Globus pallidus (tissue), 1 donor: ENCODE results near the gene CBX6.
"Not testable (repeated sequence)": the region's sequence is repeated elsewhere in the genome, so short reads cannot be mapped to it uniquely, and the experiment has no call there.

Experiments
- DNase-seq: peaks from one replicate; pipeline ENCODE4 v3.0.0-alpha.2; 2015; ENCODE audit warnings: low spot score

The CBX6 gene

DNA sequence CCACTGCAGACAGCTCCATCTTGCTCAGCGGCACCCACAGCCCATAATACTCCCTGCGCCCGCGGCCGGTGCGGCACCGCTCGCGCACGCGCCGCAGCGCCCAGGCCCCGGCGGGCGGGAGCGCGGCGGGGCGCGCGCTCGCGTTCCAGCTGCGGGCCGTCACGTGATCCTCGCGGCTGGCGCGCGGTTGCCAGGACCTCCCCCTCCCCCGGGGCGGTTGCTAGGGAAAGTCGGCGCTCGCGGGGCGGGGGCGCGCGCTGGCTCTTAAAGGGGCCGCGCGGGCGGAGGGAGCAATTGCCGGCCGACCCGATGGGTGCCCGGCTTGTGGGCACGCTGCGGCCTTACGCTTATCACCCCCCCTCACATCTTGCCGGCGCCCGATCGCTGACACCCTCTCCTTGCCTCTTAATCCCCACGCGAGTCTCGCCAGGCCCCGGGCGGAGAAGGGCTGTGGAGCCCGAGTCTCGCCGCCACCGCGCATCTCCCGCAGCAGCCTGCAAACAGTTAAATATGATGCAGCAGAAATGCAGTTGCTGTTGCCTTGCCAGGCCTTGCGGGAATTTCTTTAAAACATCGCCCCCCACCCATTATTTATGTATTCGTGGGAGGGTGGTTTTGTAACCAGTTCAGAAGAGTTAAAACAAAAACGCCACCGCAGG lies at the start of gene CBX6:
TSS of gene CBX6 (minus strand) at position 45 of the 659 bp plus-strand sequence. CDS start at position 19, 26 bp downstream.
- DNase-seq = peak; percentile 94

DNA sequence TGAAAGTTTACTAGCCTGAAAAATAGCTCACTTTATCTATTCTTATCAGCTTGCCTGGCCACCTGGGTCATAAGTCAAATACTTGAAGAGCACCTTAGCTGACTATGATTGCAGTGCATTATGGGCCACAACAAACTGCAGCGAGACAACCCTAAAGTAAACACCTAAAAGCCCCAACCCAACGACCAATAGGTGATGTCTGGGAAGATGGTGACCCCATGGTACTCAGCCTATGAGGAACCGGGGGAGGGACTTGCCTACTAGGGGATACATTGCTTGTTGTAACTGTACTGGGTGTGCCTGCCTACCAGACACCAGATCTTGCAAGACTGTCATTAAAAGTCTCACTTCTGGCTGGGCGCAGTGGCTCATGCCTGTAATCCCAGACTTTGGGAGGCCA lies 49.8 kb upstream of the CBX6 start:
- no peak for DNase-seq

DNA sequence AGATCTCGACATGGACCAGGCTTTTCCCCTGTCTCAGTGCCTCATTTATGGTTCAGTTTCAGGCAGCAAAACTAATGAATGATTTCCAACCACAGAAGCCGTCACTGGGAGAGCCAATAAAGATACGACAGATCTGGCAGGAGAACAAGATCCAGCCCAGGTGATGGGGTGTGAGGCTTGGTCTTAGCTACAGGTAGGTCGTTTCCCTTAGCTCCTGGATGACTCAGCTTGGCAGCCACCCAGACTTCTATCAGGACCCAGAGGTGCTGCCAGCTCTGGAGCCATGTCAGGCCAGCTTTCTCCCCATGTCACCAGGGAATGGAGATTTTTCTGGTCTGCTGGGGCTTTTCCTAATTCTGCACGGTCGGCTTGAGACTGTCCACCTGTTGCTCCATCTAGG lies 49.1 kb upstream of the CBX6 start:
- DNase-seq = no peak

DNA sequence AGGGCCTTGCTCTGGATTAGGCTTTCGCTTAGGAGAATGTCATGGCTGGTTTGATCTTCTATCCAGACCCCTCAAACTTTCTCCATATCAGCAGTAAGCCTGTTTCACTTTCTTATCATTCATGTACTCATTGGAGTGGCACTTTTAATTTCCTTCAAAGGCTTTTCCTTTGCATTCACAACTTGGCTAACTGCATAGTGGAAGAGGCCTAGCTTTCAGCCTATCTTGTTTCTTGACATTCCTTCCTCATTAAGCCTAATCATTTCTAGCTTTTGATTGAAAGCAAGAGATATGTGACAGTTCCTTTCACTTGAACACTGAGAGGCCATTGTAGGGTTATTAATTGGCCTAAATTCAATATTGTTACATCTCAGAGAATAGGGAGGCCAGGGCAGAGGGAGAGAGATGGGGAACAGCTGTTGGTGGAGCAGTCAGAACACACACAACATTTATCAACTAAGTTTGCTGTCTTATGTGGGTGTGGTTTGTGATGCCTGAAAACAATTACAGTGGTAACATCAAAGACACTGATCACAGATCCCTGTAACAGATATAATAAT lies 47.7 kb upstream of the CBX6 start:
- DNase-seq = no peak

DNA sequence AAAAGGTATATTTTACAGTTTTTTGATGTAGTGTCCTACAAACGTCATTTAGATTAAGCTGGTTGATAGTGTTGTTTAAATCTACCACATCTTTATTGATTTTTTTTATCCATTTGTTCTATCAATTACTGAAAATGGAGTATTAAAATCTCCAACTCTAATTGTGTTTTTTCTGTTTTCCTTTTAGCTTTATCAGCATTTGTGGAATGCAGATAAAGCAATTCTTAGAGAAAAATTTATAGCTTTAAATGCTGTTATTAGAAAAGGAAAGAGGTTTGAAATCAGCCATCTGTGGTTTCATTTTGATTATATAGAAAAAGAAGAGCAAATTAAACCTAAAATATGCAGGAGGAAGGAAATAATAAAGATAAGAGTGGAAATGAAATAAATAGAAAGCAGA lies 39.4 kb upstream of the CBX6 start:
- no peak for DNase-seq

DNA sequence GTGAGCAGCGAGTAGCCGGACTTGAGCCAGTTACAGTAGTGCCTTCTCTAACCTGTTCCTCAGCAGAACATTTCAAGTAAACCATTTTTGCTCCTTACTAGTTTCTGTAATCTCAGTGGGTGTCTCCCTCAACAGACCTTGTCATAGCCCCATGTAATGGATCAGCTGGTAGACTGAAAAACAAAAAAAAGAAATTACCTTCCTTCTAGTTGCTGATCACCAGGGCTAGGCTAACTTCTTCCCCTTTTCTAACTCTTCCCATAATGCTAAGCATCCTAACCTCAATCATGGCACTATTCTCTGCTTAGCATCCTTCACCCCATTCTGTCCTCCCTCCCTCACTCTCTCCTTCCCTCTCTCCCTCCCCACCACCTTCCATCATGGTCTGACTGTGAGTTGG lies 35.8 kb upstream of the CBX6 start:
- no peak for DNase-seq

DNA sequence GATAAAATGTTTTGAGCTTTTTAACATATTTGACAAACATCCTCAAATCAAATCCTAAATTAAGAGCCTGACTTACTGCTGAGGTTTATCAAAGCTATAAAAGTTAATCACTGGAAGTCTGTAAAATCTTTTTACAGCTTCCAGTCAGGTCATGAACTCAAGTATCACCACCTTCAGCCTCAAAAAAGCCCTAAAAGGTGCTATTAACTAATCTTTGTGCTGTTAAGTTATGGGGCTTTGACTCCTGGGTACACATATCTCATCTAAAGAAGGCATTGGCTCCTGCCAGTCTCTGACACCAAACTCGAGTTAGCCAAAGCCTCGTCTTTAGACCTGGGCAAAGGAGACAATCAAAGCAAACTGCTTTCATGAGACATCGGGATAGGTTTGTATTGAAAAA lies 34.0 kb upstream of the CBX6 start:
- DNase-seq = no peak

DNA sequence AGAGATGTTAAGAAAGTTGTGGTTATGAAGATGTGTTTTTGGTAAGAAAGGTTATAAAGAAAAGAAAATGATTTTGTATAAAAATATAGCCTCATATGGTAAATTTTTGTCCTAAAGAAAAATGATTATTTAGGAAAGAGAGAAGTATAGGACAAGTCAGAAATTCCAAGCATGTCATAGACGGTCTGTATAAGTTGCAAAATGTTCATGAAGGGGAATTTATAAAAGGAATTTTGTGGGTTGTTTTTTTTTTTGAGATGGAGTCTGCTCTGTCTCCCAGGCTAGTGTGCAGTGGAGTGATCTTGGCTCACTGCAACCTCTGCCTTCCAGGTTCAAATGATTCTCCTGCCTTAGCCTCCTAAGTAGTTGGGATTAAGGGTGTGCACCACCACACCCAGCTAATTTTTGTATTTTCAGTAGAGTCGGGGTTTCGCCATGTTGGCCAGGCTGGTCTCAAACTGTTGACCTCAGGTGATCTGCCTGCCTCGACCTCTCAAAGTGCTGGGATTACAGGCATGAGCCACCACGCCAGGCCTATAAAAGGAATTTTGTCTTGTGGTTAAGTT lies 32.1 kb upstream of the CBX6 start:
- DNase-seq = not testable (repeated sequence)

DNA sequence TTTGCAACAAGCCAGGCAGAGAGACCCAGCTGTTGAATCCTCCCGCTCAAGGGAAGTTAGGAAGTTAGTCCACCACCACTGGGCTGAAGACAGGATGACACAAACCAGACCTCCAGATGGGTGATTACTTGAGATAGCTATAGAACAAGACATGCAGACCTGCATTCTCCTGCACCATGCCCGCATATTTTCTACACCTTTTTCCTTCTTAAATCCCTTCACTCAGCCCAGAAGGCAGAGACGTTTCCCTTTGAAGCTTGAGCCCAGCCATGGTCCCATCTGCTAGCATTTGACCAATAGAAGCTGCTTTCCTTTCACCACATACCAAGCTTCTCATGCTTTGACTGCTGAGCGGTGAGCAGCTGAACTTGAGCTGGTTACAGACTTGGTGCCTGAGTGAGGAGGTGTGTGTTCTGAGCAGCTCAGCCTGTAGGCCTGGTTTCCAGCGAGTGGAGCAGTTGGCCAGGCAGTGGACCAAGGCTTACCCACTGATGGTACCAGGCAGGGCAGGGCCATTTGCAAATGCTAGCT lies 29.2 kb upstream of the CBX6 start:
- no peak for DNase-seq

DNA sequence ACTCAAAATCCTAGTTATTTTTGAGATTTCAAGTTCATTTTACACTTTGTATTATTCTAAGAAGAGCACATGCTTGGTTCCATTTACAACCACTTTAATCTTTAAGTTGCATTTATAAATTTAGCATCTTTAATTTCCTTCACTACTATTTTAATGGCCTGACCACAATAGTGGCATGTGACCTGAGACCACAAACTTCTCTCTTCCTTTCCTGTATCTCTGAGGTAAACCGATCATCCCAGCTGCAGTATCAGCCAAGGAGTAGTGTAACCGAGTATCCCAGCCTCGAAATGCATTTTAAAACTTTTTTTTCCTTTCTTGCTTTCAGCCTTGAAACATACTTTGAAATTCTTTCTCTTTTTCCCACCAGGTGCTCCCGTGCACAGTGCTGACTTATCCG lies 28.7 kb upstream of the CBX6 start:
- DNase-seq = no peak

DNA sequence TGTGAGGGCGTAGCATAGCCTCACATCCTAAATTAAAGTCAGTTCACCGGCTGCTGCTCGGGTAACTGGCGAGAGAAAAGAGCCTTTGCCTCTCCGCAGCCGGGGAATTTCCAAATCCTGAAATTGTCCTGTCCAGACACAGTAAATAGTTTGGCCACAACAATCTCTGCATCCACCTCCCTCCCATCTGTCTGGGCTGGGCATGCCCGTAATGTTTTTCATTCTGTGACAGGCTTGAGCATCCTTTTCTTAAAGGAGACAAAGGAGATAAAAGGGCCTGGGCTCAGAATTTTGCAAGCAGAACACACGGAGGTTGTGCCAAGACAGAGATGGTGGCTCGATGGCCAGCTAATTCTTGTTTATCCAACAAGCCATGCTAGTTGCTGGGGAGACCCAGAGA lies 19.2 kb upstream of the CBX6 start:
- no peak for DNase-seq

DNA sequence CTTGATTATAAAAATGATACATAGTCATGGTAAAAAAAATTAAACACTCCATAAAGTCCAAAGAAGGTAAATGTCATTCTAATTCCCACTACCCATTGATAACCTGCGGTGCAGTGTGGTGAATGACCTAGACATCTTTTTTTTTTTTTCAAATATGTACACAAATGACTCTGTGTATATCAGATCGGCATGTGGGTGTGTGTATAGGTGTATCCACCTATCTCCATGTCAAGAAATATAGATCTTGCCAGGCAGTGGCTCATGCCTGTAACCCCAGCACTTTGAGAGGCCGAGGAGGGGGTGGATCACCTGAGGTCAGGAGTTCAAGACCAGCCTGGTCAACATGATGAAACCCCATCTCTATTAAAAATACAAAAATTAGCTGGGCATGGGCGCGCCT lies 18.4 kb upstream of the CBX6 start:
- DNase-seq = no peak

DNA sequence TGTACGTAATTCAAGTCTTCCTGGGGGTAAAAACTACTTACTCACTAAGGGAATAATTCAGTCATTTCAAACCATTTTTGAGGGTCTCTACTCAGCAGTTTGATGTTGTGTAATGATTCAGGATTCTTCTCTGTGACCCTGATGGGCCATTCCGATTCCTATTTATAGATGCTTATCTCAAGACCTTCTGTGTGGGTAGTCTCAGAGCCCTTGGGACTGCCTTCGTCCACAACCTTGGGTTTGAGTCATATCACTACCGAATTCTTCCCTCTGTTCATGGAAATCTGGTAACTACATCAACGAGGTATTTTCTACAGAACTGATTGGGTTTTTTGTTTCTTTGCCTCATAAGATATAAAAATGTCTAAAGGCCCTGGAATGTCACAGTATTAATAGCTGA lies 14.3 kb upstream of the CBX6 start:
- DNase-seq = no peak

DNA sequence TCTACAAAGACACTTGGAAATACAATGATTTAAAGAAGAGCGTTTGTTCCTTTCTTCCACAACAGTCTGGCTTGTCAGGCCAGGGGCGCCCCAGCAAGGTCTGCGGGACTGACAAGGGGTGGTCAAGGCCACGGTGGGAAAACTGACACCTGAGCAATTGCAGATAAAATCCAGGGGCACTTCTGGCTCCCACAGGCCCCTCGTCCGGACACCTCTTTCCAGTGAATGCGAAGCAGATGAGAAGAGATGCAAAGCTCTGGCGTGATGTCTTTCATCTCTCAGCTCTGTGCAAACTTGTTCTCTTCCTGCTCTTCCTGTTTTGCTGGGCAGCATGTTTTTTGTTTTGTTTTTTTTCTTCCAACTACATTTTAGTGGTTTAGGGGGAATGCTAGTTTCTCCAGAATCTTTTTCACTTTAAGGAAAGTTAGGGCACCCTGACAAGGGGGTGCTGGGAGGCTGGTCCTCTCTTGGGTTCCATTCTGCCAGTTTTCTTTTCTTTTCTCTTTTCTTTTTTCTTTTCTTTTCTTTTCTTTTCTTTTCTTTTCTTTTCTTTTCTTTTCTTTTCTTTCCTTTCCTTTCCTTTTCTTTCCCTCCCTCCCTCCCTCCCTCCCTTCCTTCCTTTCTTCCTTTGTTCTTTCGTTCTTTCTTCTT lies 11.1 kb upstream of the CBX6 start:
- DNase-seq = no peak

DNA sequence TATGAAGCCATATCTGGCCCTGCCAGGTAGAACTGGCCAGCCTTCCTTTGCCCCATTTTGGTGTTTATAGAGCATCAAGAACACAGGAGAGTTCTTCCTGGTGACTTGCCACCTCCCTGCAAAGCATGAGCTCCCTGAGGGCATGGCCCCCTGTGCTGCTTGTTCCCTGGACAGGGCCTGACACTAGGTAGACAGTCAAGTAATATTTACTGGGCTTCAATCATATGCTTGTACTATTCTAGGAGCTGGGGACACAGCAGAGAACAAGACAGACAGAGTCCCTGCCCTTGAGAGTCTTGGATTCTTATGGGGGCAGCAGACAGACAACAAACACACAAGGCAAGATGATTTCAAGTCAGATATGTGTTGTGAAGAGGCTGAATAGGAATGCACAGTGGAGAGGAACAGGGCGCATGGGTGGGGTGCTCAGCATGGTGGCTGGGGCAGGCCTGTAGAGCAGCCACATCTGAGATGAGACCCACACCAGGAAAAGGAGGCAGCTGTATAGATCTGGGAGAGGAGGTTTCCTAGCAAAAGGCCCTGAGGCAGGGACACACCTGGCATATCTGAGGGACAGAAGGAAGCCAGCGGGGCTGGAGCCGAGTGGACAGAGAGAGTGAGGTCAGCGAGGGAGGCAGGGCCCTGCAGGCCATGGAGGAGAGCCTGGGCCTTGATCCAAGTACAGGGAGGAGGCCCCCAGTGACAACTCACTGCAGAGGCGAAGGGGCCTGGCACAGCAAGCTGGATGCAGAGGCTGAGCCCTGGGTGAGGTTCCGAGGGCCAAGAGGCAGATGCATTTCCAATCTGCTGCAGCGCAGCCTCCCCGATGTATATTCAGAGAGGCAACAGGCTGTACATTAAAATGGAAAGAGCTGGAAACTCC lies 10.2 kb upstream of the CBX6 start:
- DNase-seq = peak; percentile 55

DNA sequence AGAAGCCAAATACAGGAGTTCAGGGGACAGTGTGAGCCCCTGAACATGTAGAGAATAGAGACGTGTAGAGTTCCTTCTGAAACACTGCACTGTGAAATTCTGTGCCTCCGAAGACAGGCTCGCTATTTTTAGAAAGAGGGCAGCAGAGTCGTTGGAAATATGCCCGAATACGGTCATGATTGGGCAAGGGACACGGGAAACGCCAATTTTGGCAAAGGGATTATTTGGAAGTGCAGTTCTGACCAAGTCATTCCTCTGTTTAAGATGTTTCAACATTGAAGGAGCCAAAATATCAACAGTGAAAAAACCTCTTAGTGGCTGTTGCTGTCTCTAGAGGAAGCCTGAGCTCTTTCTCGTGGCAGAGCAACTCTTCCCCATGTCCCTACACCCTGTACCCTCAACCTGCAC lies 9.5 kb upstream of the CBX6 start:
- DNase-seq = no peak

DNA sequence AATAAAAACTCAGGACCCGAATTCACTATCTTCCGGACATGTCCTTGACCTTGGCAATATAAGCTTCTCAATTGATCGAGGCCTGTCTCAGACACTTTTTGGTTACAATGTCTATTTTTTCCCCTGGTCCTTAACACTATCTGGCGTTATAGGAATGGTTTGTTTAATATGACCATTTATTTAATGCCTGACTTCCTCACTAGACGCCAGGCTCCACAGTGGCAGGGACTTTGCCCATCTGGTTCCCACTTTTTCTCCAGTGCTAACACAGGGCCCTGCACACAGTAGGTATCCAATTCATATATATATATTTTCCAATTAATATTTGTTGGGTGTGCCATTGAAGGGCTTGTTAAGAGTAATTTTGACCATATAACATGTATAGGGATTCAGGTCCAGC lies 7.9 kb upstream of the CBX6 start:
- DNase-seq = no peak

DNA sequence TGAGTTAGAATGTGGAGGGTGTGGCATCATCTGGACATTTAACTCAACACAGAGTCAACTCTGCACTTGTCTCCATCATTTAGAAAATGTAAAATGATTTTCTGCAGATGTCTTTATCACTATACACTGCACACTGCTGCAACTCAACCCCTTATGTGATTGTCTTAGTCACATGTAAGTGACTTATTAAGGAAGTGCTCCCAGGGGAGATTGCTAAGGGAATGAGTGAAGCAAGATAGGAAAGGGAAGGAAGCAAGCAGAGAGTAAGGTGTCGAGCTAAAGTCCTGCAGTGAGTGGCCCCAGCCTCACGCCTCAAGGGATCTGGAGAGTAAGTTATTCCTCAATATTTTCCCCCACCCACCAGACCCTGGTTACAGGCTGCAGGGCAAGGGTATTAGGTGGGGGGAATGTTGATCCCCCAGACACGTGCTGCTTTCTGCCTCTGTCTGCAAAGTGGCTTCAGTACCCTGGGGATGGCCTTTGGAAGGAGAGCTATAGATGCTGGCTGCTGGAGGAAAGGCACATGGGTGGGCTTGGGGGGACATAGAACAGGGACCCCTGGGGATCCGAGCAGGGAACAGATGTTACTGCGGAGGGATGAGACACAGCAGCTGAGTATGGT lies 7.2 kb upstream of the CBX6 start:
- no peak for DNase-seq

DNA sequence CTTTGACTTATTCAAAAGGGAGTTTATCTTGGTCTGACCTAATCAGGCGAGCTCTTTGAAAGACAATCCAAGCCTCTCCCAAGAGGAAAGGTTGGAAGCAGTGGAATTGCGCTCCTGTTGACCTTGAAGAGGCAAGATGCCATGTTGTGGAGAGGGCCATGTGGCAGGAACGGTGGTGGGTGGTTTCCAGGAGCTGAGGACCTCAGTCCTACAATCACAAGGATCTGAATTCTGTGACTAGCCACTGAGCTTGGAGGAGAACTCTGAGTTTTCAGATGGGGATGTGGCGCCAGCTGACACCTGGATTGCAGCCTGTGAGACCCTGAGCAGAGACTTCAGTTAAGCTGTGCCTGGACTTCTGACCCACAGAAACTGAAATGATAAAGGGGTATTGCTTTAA lies 6.0 kb upstream of the CBX6 start:
- DNase-seq = no peak

DNA sequence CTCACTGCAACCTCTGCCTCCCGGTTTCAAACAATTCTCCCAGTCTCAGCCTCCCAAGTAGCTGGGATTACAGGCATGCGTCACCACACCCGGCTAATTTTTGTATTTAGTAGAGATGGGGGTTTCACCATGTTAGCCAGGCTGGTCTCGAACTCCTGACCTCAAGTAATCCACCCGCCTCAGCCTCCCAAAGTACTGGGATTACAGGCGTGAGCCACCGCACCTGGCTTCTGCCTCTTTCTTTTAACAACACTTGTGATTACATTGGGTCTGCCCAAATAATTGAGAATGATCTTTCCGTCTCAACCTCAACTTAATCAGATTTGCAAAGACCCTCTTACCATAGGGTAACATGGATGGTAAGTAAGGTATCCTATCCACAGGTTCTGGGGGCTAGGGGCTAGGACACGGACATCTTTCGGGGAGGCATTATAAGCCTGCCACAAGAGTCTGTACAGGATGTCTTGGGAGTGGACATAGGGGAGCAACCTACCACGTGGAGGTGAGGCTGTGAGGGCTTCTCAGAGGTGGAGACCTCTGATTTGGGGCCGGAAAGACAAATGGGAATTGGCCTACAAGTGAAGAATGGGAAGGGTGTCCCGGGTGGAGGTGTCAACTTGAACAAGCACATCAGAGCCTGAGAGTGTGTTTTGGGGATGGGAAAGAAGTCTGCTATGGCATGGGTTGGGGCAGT lies 2.7 kb upstream of the CBX6 start:
- no peak for DNase-seq
